Neuronal stem cell (in vitro differentiated cells): Measurements from ENCODE around the gene PLCL1.

Experiments used
- DNase-seq: peaks from one replicate; pipeline ENCODE4 v3.0.0-alpha.2; 2013; ENCODE audit warnings: low spot score
- H2AFZ ChIP-seq: one replicate; pipeline ENCODE4 v1.6.1; 2013; ENCODE audit warnings: mild to moderate bottlenecking, low read length, inconsistent platforms
- H2AK5ac ChIP-seq: 2 replicates; pipeline ENCODE4 v1.6.1; 2013; ENCODE audit warnings: low read depth, mild to moderate bottlenecking, inconsistent platforms, low read length, moderate library complexity, mixed read lengths
- H2BK120ac ChIP-seq: 2 replicates; pipeline ENCODE4 v1.6.1; 2013; ENCODE audit warnings: low read depth, mild to moderate bottlenecking, inconsistent platforms, low read length, moderate library complexity, mixed read lengths
- H2BK12ac ChIP-seq: one replicate; pipeline ENCODE4 v1.6.1; 2013; ENCODE audit warnings: low read length, inconsistent platforms
- H2BK15ac ChIP-seq: 2 replicates; pipeline ENCODE4 v1.6.1; 2013; ENCODE audit warnings: mild to moderate bottlenecking, low read length, inconsistent platforms, mixed read lengths
- H2BK5ac ChIP-seq: one replicate; pipeline ENCODE4 v1.6.1; 2013; ENCODE audit warnings: inconsistent platforms, mild to moderate bottlenecking, low read length, moderate library complexity
- H3K14ac ChIP-seq: one replicate; pipeline ENCODE4 v1.6.1; 2013; ENCODE audit warnings: low read length, inconsistent platforms
- H3K18ac ChIP-seq: 2 replicates; pipeline ENCODE4 v1.6.1; 2013; ENCODE audit warnings: low read length, inconsistent platforms
- H3K23ac ChIP-seq: 2 replicates; pipeline ENCODE4 v1.6.1; 2013; ENCODE audit warnings: low read depth, mild to moderate bottlenecking, mixed read lengths, low read length, inconsistent platforms; ENCODE audit not compliant: poor library complexity
- H3K27ac ChIP-seq: replicated peaks from 3 replicates; pipeline ENCODE4 v1.5.1; 2013; ENCODE audit warnings: low read length, inconsistent platforms
- H3K27me3 ChIP-seq, 3 experiments: 2 replicates each; pipeline ENCODE4 v1.6.1; 2013; ENCODE audit warnings: low read length in 3 of 3, mild to moderate bottlenecking in 2 of 3, inconsistent platforms in 1 of 3, low read depth in 1 of 3, mixed read lengths in 1 of 3, moderate library complexity in 1 of 3; ENCODE audit not compliant: control insufficient read depth in 3 of 3, insufficient read depth in 3 of 3
- H3K36me3 ChIP-seq, 2 donors: replicated peaks in 1 of 2; 2 replicates each; pipeline ENCODE4 v1.6.1; 2013; ENCODE audit warnings: low read length in 2 of 2; ENCODE audit not compliant: control insufficient read depth in 2 of 2, insufficient read depth in 2 of 2
- H3K4ac ChIP-seq: 2 replicates; pipeline ENCODE4 v1.6.1; 2013; ENCODE audit warnings: inconsistent platforms, mild to moderate bottlenecking, low read length, moderate library complexity
- H3K4me1 ChIP-seq, 2 donors: 1 replicate in 1 of 2; 2 replicates in 1 of 2; pipeline ENCODE4 v1.6.1; 2013; ENCODE audit warnings: low read length in 2 of 2, low read depth in 1 of 2; ENCODE audit not compliant: control insufficient read depth in 2 of 2, insufficient read depth in 1 of 2
- H3K4me2 ChIP-seq: one replicate; pipeline ENCODE4 v1.6.1; 2013; ENCODE audit warnings: mild to moderate bottlenecking, low read length, inconsistent platforms; ENCODE audit not compliant: insufficient read depth, poor library complexity, severe bottlenecking
- H3K4me3 ChIP-seq, 2 donors: 2 replicates each; pipeline ENCODE4 v1.5.1; 2013; ENCODE audit warnings: low read length in 2 of 2, mild to moderate bottlenecking in 2 of 2, inconsistent platforms in 1 of 2, moderate library complexity in 1 of 2
- H3K79me1 ChIP-seq: one replicate; pipeline ENCODE4 v1.6.1; 2013; ENCODE audit warnings: low read depth, mild to moderate bottlenecking, inconsistent platforms, low read length, moderate library complexity
- H3K9ac ChIP-seq: one replicate; pipeline ENCODE4 v1.6.1; 2013; ENCODE audit warnings: mild to moderate bottlenecking, low read depth, low read length, inconsistent platforms; ENCODE audit not compliant: poor library complexity
- H3K9me3 ChIP-seq, 2 donors: replicated peaks in 1 of 2; 2 replicates each; pipeline versions ENCODE3 to v1.6.1; 2013; ENCODE audit warnings: low read length in 2 of 2, mild to moderate bottlenecking in 2 of 2, inconsistent platforms in 1 of 2, low read depth in 1 of 2, mixed read lengths in 1 of 2, moderate library complexity in 1 of 2; ENCODE audit not compliant: control insufficient read depth in 2 of 2, insufficient read depth in 1 of 2
- H4K8ac ChIP-seq: one replicate; pipeline ENCODE4 v1.6.1; 2013; ENCODE audit warnings: low read depth, mild to moderate bottlenecking, inconsistent platforms, low read length, moderate library complexity
- H4K91ac ChIP-seq: one replicate; pipeline ENCODE4 v1.6.1; 2013; ENCODE audit warnings: low read length, low read depth, mild to moderate bottlenecking, inconsistent platforms; ENCODE audit not compliant: poor library complexity
- WGBS, 2 donors: extraction: QIAGEN DNeasy Blood & Tissue Kit; methylation state at CpG; one replicate each; pipeline ENCODE4 v1.1.7; 2013; ENCODE audit warnings: missing lambda C conversion rate in 2 of 2, mixed read lengths in 1 of 2; ENCODE audit not compliant: insufficient read length in 2 of 2, insufficient replicate concordance in 1 of 2; ENCODE audit errors: extremely low coverage in 2 of 2; 5-methylcytosine and 5-hydroxymethylcytosine counted together

The PLCL1 gene

GRCh38 chr2:197940382-197940781 is 136.0 kb downstream of the PLCL1 start:
- WGBS, 2 donors: no CpG with 5 or more reads among the region's 1 CpG
- DNase-seq: no peak

GRCh38 chr2:197941715-197942114 is 137.3 kb downstream of the PLCL1 start:
- Histone ChIP-seq H3K4me3 (no peak overlapping the region), H3K4me1 (peaks cover 0 to 2% of the 10 kb centered on the region in 2 donors), H2BK120ac (no peak overlapping the region), H3K79me1 (no peaks in the 10 kb centered on the region), H3K4ac (no peak overlapping the region), H2AK5ac (no peak overlapping the region), H4K8ac (no peak overlapping the region), H2BK15ac (no peak overlapping the region), H3K18ac (no peak overlapping the region), H3K36me3 (no peaks in the 10 kb centered on the region), H2BK12ac (no peak overlapping the region), H3K23ac (no peak overlapping the region), H3K9ac (no peak overlapping the region), H3K27ac (no peak overlapping the region), H4K91ac (no peak overlapping the region), H2BK5ac (no peak overlapping the region), H3K14ac (no peak overlapping the region), H3K27me3 (no peaks in the 10 kb centered on the region), H3K4me2 (no peak overlapping the region), H2AFZ (no peak overlapping the region), H3K9me3 (no peaks in the 10 kb centered on the region)
- no peak for DNase-seq
- no CpG with 5 or more reads among the region's 1 CpG for WGBS, 2 donors

More at GRCh38 chr2:197940382-197940781, 136.0 kb downstream of the PLCL1 start:
- Histone ChIP-seq H2BK12ac (no peak overlapping the region), H3K27me3 (no peaks in the 10 kb centered on the region), H3K79me1 (no peaks in the 10 kb centered on the region), H4K91ac (no peak overlapping the region), H3K27ac (no peak overlapping the region), H3K23ac (no peak overlapping the region), H3K4me2 (no peak overlapping the region), H2AK5ac (no peak overlapping the region), H3K9me3 (no peaks in the 10 kb centered on the region), H3K18ac (no peak overlapping the region), H2BK5ac (no peak overlapping the region), H4K8ac (no peak overlapping the region), H3K14ac (no peak overlapping the region), H2BK15ac (no peak overlapping the region), H3K9ac (no peak overlapping the region), H3K36me3 (no peaks in the 10 kb centered on the region), H3K4me3 (no peak overlapping the region), H2BK120ac (no peak overlapping the region), H2AFZ (no peak overlapping the region), H3K4ac (no peak overlapping the region), H3K4me1 (no peaks in the 10 kb centered on the region)

GRCh38 chr2:197943731-197944130 is 139.3 kb downstream of the PLCL1 start:
- Histone ChIP-seq H3K4me3 (no peak overlapping the region), H2BK5ac (no peak overlapping the region), H3K9ac (no peak overlapping the region), H4K91ac (no peak overlapping the region), H3K79me1 (no peaks in the 10 kb centered on the region), H2BK120ac (no peak overlapping the region), H3K4ac (no peak overlapping the region), H3K4me1 (peaks cover 0 to 4% of the 10 kb centered on the region in 2 donors), H3K36me3 (no peaks in the 10 kb centered on the region), H3K23ac (no peak overlapping the region), H3K27ac (no peak overlapping the region), H3K18ac (no peak overlapping the region), H4K8ac (no peak overlapping the region), H3K14ac (no peak overlapping the region), H3K9me3 (no peaks in the 10 kb centered on the region), H3K4me2 (no peak overlapping the region), H2AK5ac (no peak overlapping the region), H3K27me3 (peaks cover 0 to 5% (median 0%) of the 10 kb centered on the region in 3 experiments), H2AFZ (peak overlapping the region; percentile 77), H2BK15ac (no peak overlapping the region), H2BK12ac (no peak overlapping the region)
- WGBS, 2 donors: no CpG with 5 or more reads among the region's 1 CpG
- DNase-seq: no peak

DNA sequence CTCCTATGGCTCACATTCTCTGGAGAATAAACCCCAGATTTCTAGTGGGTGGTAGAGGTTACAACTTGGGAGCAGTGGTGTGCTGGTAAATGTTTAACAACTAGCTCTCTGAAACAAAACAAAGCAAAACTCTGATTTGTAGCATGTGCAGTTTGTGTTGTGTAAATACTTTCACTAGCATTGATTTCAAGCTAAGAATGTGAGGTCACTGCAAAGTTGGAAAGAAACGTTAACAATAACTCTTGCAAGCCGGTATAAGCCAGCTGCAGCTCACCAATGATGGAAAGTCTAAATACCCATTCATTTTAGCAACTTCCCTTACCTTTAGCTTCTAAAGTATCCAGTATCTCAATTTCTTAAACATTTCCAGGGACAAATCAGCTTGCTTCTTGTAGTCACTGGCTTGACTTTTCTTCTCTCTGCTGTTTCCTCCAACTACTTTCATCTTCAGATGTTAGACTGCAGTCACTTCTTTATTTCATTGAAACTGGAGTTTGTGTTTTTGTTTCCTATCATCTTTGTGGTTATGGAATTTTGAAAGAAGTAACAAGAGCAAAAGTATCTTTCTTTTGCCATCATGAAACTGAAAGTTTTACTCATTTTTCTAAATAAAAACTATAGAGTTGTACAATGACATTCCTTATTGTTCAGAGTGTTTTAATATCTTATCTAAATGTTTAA is 140.2 kb downstream of the PLCL1 start:
- H3K23ac ChIP-seq: no peak overlapping the region
- H2BK5ac ChIP-seq: no peak overlapping the region
- H3K18ac ChIP-seq: no peak overlapping the region
- no peak overlapping the region for H3K27ac ChIP-seq
- no CpG with 5 or more reads among the region's 2 CpGs for WGBS, 2 donors
- no peak for DNase-seq
- H3K79me1 ChIP-seq: no peaks in the 10 kb centered on the region
- no peak overlapping the region for H2BK120ac ChIP-seq
- H2AFZ ChIP-seq: peak overlapping the region; percentile 77
- no peak overlapping the region for H2AK5ac ChIP-seq
- H3K4ac ChIP-seq: no peak overlapping the region
- no peak overlapping the region for H2BK15ac ChIP-seq
- H3K4me3 ChIP-seq: no peak overlapping the region
- no peak overlapping the region for H3K4me2 ChIP-seq
- peaks cover 0 to 9% (median 0%) of the 10 kb centered on the region in 3 experiments for H3K27me3 ChIP-seq
- H3K9me3 ChIP-seq: no peaks in the 10 kb centered on the region
- no peak overlapping the region for H3K9ac ChIP-seq
- no peak overlapping the region for H3K14ac ChIP-seq
- no peaks in the 10 kb centered on the region for H3K36me3 ChIP-seq
- peaks cover 0 to 4% of the 10 kb centered on the region in 2 donors for H3K4me1 ChIP-seq
- no peak overlapping the region for H4K8ac ChIP-seq
- H2BK12ac ChIP-seq: no peak overlapping the region
- H4K91ac ChIP-seq: no peak overlapping the region
